GM23338 (cell line): ENCODE data around the gene GRB14. TPM values are rescaled to one million over a fixed set of nuclear protein-coding genes. Genes with fewer than 3 reads are reported as not detected.

Experiments used
- ATAC-seq: fragments of 200-7000 bp; cut with Tn5 transposase; 3 replicates; pipeline ENCODE4 v1.9.1; 2020
- DNase-seq: peaks from one replicate; pipeline ENCODE4 v3.0.0-alpha.2; 2015; ENCODE audit warnings: low spot score
- H2AFZ ChIP-seq: fragments of 200-600 bp; sonication (generic); 2 replicates; pipeline ENCODE4 v1.8.0; 2016; ENCODE audit warnings: antibody characterized with exemption, mild to moderate bottlenecking, moderate library complexity
- H3F3A ChIP-seq: fragments of 200-600 bp; sonication (generic); replicated peaks from 2 replicates; pipeline ENCODE4 v1.8.0; 2017; ENCODE audit warnings: antibody characterized with exemption, mixed run types, low read depth
- H3K27ac ChIP-seq: fragments of 200-600 bp; sonication (generic); 2 replicates; pipeline ENCODE4 v1.6.1; 2016; ENCODE audit warnings: low read depth
- H3K27me3 ChIP-seq: fragments of 200-600 bp; sonication (generic); 2 replicates; pipeline ENCODE4 v1.8.0; 2016; ENCODE audit warnings: mild to moderate bottlenecking, mixed run types, moderate library complexity; ENCODE audit not compliant: insufficient read depth
- H3K36me3 ChIP-seq: fragments of 200-600 bp; sonication (generic); 2 replicates; pipeline ENCODE4 v1.8.0; 2016; ENCODE audit warnings: mild to moderate bottlenecking; ENCODE audit not compliant: insufficient read depth
- H3K4me1 ChIP-seq: fragments of 200-600 bp; sonication (generic); 2 replicates; pipeline ENCODE4 v1.8.0; 2016; ENCODE audit warnings: mild to moderate bottlenecking, moderate library complexity; ENCODE audit not compliant: insufficient read depth
- H3K4me2 ChIP-seq: fragments of 200-600 bp; sonication (generic); 2 replicates; pipeline ENCODE4 v1.7.1; 2017; ENCODE audit warnings: mixed run types
- H3K4me3 ChIP-seq: fragments of 200-600 bp; sonication (generic); 2 replicates; pipeline ENCODE4 v1.6.1; 2016; ENCODE audit warnings: mixed run types
- H3K79me2 ChIP-seq: fragments of 200-600 bp; sonication (generic); replicated peaks from 2 replicates; pipeline ENCODE4 v1.8.0; 2017; ENCODE audit warnings: mild to moderate bottlenecking; ENCODE audit not compliant: insufficient read depth
- H3K9me2 ChIP-seq: fragments of 200-600 bp; sonication (generic); 2 replicates; pipeline ENCODE4 v1.8.0; 2017; ENCODE audit not compliant: insufficient read depth
- H4K20me1 ChIP-seq: fragments of 200-600 bp; sonication (generic); replicated peaks from 2 replicates; pipeline ENCODE4 v1.8.0; 2017; ENCODE audit warnings: mild to moderate bottlenecking; ENCODE audit not compliant: insufficient read depth
- H3K27ac Mint-ChIP-seq: 2 replicates; pipeline ENCODE4 v1.8.0; 2020; ENCODE audit warnings: inconsistent platforms, mild to moderate bottlenecking, moderate library complexity, mixed read lengths
- H3K27me3 Mint-ChIP-seq: 3 replicates; pipeline ENCODE4 v1.8.0; 2022; ENCODE audit warnings: low read depth, mild to moderate bottlenecking, moderate library complexity, mixed read lengths, inconsistent platforms; ENCODE audit not compliant: insufficient read depth, poor library complexity
- H3K36me3 Mint-ChIP-seq: 3 replicates; pipeline ENCODE4 v1.8.0; 2021; ENCODE audit warnings: low read depth, mild to moderate bottlenecking, inconsistent platforms, moderate library complexity, mixed read lengths
- H3K4me1 Mint-ChIP-seq: 3 replicates; pipeline ENCODE4 v1.8.0; 2020; ENCODE audit warnings: mild to moderate bottlenecking, inconsistent platforms, mixed read lengths
- H3K4me3 Mint-ChIP-seq: 3 replicates; pipeline ENCODE4 v1.8.0; 2021; ENCODE audit warnings: moderate library complexity, mild to moderate bottlenecking, inconsistent platforms, mixed read lengths
- H3K9me3 Mint-ChIP-seq: 3 replicates; pipeline ENCODE4 v1.8.0; 2020; ENCODE audit warnings: moderate library complexity, mild to moderate bottlenecking, inconsistent platforms, mixed read lengths
- CREB1 ChIP-seq: fragments of 250-450 bp; sonication (Bioruptor Pico); IDR thresholded peaks from 2 replicates; pipeline ENCODE4 v1.5.0; 2020; ENCODE audit warnings: low read depth, mild to moderate bottlenecking, moderate library complexity
- CTCF ChIP-seq, 2 experiments: fragments of 200-600 bp in 1 of 2; sonication (generic) in 1 of 2; conservative IDR thresholded peaks; 2 replicates each; pipeline versions ENCODE4 v1.5.1 to v1.6.1; 2016 to 2017; ENCODE audit warnings: antibody characterized with exemption in 2 of 2, low read depth in 2 of 2, mild to moderate bottlenecking in 2 of 2, moderate library complexity in 1 of 2
- ETS1 ChIP-seq: IDR thresholded peaks from 2 replicates; pipeline ENCODE4 v1.6.1; 2016; ENCODE audit warnings: antibody characterized with exemption
- EZH2 ChIP-seq: fragments of 200-600 bp; sonication (generic); IDR thresholded peaks from one replicate; pipeline ENCODE4 v1.8.0; 2017; ENCODE audit warnings: antibody characterized with exemption, mild to moderate bottlenecking, low read depth; ENCODE audit not compliant: unreplicated experiment
- JUNB ChIP-seq: IDR thresholded peaks from one replicate; pipeline ENCODE4 v1.6.1; 2016; ENCODE audit warnings: antibody characterized with exemption; ENCODE audit not compliant: unreplicated experiment
- NANOG ChIP-seq: IDR thresholded peaks from 2 replicates; pipeline ENCODE4 v1.6.1; 2016; ENCODE audit warnings: antibody characterized with exemption, borderline replicate concordance
- POLR2AphosphoS5 ChIP-seq: IDR thresholded peaks from 2 replicates; pipeline ENCODE4 v1.6.1; 2016; ENCODE audit warnings: antibody characterized with exemption, low read depth
- REST ChIP-seq: IDR thresholded peaks from one replicate; pipeline ENCODE4 v1.6.1; 2018; ENCODE audit warnings: antibody characterized with exemption; ENCODE audit not compliant: unreplicated experiment
- STAT1 ChIP-seq: IDR thresholded peaks from one replicate; pipeline ENCODE4 v1.6.1; 2016; ENCODE audit warnings: antibody characterized with exemption; ENCODE audit not compliant: unreplicated experiment
- ZNF114 ChIP-seq: fragments of 250-450 bp; sonication (Bioruptor Pico); IDR thresholded peaks from 2 replicates; pipeline ENCODE4 v1.5.0; 2020; ENCODE audit warnings: mild to moderate bottlenecking, moderate library complexity
- ZNF331 ChIP-seq: fragments of 250-450 bp; sonication (Bioruptor Pico); IDR thresholded peaks from 2 replicates; pipeline ENCODE4 v1.5.0; 2020; ENCODE audit warnings: low read depth, mild to moderate bottlenecking, moderate library complexity
- polyA plus RNA-seq: library from polyadenylated mRNA; unstranded; fragments of >200 nt; fragmentation: Nextera tagmentation; extraction: Ambion mirVana; gene quantifications from 2 replicates; pipeline ENCODE4 v1.2.1, GENCODE V29; 2016
- total RNA-seq: library from RNA; depleted of rRNA; stranded (reverse); fragments of >200 nt; shearing (Covaris generic); gene quantifications from 2 replicates; pipeline ENCODE4 v1.2.3, GENCODE V29; 2014

GRB14 gene
- total and polyA plus RNA-seq, 2 experiments from 2014 or later = 16.0 to 28.9 TPM

GRCh38 chr2:164655750-164656149 lies 34.5 kb upstream of the GRB14 start:
- Histone ChIP-seq H3K36me3 (no peaks in the 10 kb centered on the region), H3K4me2 (no peak overlapping the region), H3K27me3 (peaks cover 15% of the 10 kb centered on the region), H3K79me2 (no peaks in the 10 kb centered on the region), H2AFZ (no peak overlapping the region), H3K4me1 (peaks cover 16% of the 10 kb centered on the region), H4K20me1 (no peaks in the 10 kb centered on the region), H3K9me2 (no peaks in the 10 kb centered on the region), H3K4me3 (no peak overlapping the region), H3F3A (no peaks in the 10 kb centered on the region), H3K27ac (no peak overlapping the region)
- peaks cover 10% of the 10 kb centered on the region for H3K27me3 Mint-ChIP-seq
- H3K9me3 Mint-ChIP-seq = peaks cover 4% of the 10 kb centered on the region
- TF ChIP-seq EZH2 (no peak), REST (no peak), CTCF (conservative IDR thresholded peaks at IDR 0.05; ENCODE audit: low read depth in 2 of 2) (peak; percentile 22 to 61), POLR2AphosphoS5 (no peak), ETS1 (no peak)
- peaks cover 16% of the 10 kb centered on the region for H3K4me1 Mint-ChIP-seq
- peaks cover 7% of the 10 kb centered on the region; the same call in 1 of the 3 replicates for H3K36me3 Mint-ChIP-seq
- no peak for ATAC-seq
- H3K27ac Mint-ChIP-seq = no peak overlapping the region
- H3K4me3 Mint-ChIP-seq = no peak overlapping the region
- DNase-seq = peak; percentile 5

- Mint-ChIP-seq H3K4me3 (no peak overlapping the region), H3K9me3 (peaks cover 9% of the 10 kb centered on the region), H3K27ac (no peak overlapping the region), H3K27me3 (peaks cover 12% of the 10 kb centered on the region), H3K4me1 (peaks cover 16% of the 10 kb centered on the region), H3K36me3 (peaks cover 11% of the 10 kb centered on the region; the same call in 2 of the 3 replicates)
- Histone ChIP-seq H3K4me3 (no peak overlapping the region), H4K20me1 (no peaks in the 10 kb centered on the region), H3K27me3 (peaks cover 15% of the 10 kb centered on the region), H2AFZ (no peak overlapping the region), H3K4me1 (peaks cover 15% of the 10 kb centered on the region), H3F3A (no peaks in the 10 kb centered on the region), H3K9me2 (no peaks in the 10 kb centered on the region), H3K36me3 (no peaks in the 10 kb centered on the region), H3K4me2 (no peak overlapping the region), H3K79me2 (no peaks in the 10 kb centered on the region), H3K27ac (no peak overlapping the region)
- DNase-seq = no peak
- ATAC-seq = no peak
- TF ChIP-seq STAT1 = no peak
- no peak for TF ChIP-seq CREB1 (CRISPR knock-in tag)
- no peak for TF ChIP-seq ZNF331 (CRISPR knock-in tag)
- TF ChIP-seq REST = no peak
- no peak for TF ChIP-seq ZNF114 (CRISPR knock-in tag)
- TF ChIP-seq JUNB = no peak
- TF ChIP-seq EZH2 = no peak
- TF ChIP-seq NANOG = no peak
Measured at GRCh38 chr2:164655336-164655735, 34.1 kb upstream of the GRB14 start.
